ENCODE measurements around the gene GRIN3B. TPM values are rescaled to one million over a fixed set of nuclear protein-coding genes. Genes with fewer than 3 reads are reported as not detected.
A peak's percentile ranks its signal among the peaks of the same experiment; 100 is the strongest.

Gene GRIN3B
- total and polyA plus RNA-seq, 10 of the 15 experiments (the other 5 are each of a cell fraction or from before 2014, with no cell fraction given): 0.15 TPM; not detected in 9

GRCh38 chr19:1040476-1041271 lies 40.5 kb downstream of the GRIN3B start (continued):
- TF ChIP-seq HDAC6 (IDR thresholded peaks at IDR 0.05; ENCODE audit: unreplicated experiment): no peak
- no peak for TF ChIP-seq SMAD5 (IDR thresholded peaks at IDR 0.05; ENCODE audit: low read depth)
- TF ChIP-seq IKZF2 (IDR thresholded peaks at IDR 0.05): no peak
- no peak for TF ChIP-seq NR2C1 (IDR thresholded peaks at IDR 0.05)
- no peak for TF ChIP-seq MYC (IDR thresholded peaks at IDR 0.05; ENCODE audit: insufficient read depth, insufficient read length, insufficient replicate concordance, low read length, severe bottlenecking)
- TF ChIP-seq SMARCA5 (IDR thresholded peaks at IDR 0.05): peak; percentile 68
- TF ChIP-seq FOXM1 (IDR thresholded peaks at IDR 0.05; ENCODE audit: low read depth, low read length): no peak
- no peak for TF ChIP-seq ZSCAN29 (IDR thresholded peaks at IDR 0.05)
- TF ChIP-seq BACH1 (IDR thresholded peaks at IDR 0.05; ENCODE audit: borderline replicate concordance): no peak
- no peak for TF ChIP-seq HDGF (IDR thresholded peaks at IDR 0.05)
- no peak for TF ChIP-seq SRF (IDR thresholded peaks at IDR 0.05; ENCODE audit: low read depth in 2 of 2, low read length in 2 of 2)
- TF ChIP-seq RAD21 (IDR thresholded peaks at IDR 0.05; ENCODE audit: insufficient read depth, low read depth, low read length): no peak
- TF ChIP-seq, protein P1, sequence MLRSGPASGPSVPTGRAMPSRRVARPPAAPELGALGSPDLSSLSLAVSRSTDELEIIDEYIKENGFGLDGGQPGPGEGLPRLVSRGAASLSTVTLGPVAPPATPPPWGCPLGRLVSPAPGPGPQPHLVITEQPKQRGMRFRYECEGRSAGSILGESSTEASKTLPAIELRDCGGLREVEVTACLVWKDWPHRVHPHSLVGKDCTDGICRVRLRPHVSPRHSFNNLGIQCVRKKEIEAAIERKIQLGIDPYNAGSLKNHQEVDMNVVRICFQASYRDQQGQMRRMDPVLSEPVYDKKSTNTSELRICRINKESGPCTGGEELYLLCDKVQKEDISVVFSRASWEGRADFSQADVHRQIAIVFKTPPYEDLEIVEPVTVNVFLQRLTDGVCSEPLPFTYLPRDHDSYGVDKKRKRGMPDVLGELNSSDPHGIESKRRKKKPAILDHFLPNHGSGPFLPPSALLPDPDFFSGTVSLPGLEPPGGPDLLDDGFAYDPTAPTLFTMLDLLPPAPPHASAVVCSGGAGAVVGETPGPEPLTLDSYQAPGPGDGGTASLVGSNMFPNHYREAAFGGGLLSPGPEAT (IDR thresholded peaks at IDR 0.05; ENCODE audit: low read depth): no peak
- no peak for TF ChIP-seq SMAD1 (IDR thresholded peaks at IDR 0.05; ENCODE audit: low read depth, partially characterized antibody)
- peak; percentile 99 for TF ChIP-seq DPF2 (IDR thresholded peaks at IDR 0.05)
- no peak for TF ChIP-seq YBX1 (IDR thresholded peaks at IDR 0.05)
- TF ChIP-seq ATF2 (IDR thresholded peaks at IDR 0.05; ENCODE audit: low read length): no peak
- no peak for TF ChIP-seq TBL1XR1 (IDR thresholded peaks at IDR 0.05; ENCODE audit: low read depth, low read length)
- no peak for TF ChIP-seq NKRF (conservative IDR thresholded peaks at IDR 0.05)
- TF ChIP-seq, protein P2, sequence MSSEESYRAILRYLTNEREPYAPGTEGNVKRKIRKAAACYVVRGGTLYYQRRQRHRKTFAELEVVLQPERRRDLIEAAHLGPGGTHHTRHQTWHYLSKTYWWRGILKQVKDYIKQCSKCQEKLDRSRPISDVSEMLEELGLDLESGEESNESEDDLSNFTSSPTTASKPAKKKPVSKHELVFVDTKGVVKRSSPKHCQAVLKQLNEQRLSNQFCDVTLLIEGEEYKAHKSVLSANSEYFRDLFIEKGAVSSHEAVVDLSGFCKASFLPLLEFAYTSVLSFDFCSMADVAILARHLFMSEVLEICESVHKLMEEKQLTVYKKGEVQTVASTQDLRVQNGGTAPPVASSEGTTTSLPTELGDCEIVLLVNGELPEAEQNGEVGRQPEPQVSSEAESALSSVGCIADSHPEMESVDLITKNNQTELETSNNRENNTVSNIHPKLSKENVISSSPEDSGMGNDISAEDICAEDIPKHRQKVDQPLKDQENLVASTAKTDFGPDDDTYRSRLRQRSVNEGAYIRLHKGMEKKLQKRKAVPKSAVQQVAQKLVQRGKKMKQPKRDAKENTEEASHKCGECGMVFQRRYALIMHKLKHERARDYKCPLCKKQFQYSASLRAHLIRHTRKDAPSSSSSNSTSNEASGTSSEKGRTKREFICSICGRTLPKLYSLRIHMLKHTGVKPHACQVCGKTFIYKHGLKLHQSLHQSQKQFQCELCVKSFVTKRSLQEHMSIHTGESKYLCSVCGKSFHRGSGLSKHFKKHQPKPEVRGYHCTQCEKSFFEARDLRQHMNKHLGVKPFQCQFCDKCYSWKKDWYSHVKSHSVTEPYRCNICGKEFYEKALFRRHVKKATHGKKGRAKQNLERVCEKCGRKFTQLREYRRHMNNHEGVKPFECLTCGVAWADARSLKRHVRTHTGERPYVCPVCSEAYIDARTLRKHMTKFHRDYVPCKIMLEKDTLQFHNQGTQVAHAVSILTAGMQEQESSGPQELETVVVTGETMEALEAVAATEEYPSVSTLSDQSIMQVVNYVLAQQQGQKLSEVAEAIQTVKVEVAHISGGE (CRISPR knock-in tag; IDR thresholded peaks at IDR 0.05): no peak
- no peak for TF ChIP-seq EZH2 (IDR thresholded peaks at IDR 0.05; ENCODE audit: borderline replicate concordance, control insufficient read depth, low read depth, low read length)
- TF ChIP-seq RFX5 (IDR thresholded peaks at IDR 0.05; ENCODE audit: low read depth, low read length): 0 out of 2 replicates have a peak, but pooled peaks have one; percentile 30
- TF ChIP-seq ETV6 (conservative IDR thresholded peaks at IDR 0.05 in 1 of 2, IDR thresholded peaks at IDR 0.05 in 1 of 2; ENCODE audit: borderline replicate concordance in 1 of 2, low read depth in 1 of 2): no peak

Measured in GM12878 (cell line).